Natural killer cell (primary cell): ENCODE data around the gene WDR45B. TPM values are rescaled to one million over a fixed set of nuclear protein-coding genes. Genes with fewer than 3 reads are reported as not detected.

Experiments
- ATAC-seq, 3 donors: fragments of 150-1000 bp in 2 of 3; fragments of 200-7000 bp in 1 of 3; cut with Tn5 transposase; 1 replicate in 1 of 3; 2 replicates in 2 of 3; pipeline ENCODE4 v1.10.0; 2021; ENCODE audit warnings: mild to moderate bottlenecking in 2 of 3, moderate library complexity in 2 of 3
- DNase-seq, 2 donors: peaks; one replicate each; pipeline versions ENCODE4 v3.0.0 to v3.0.0-alpha.2; 2013 to 2021; ENCODE audit warnings: mixed read lengths in 1 of 2
- H3K27ac ChIP-seq: one replicate; pipeline ENCODE4 v1.5.1; 2013; ENCODE audit warnings: mild to moderate bottlenecking, low read length
- H3K27me3 ChIP-seq: one replicate; pipeline ENCODE4 v1.6.1; 2013; ENCODE audit warnings: low read length; ENCODE audit not compliant: control insufficient read depth, insufficient read depth
- H3K36me3 ChIP-seq: one replicate; pipeline ENCODE4 v1.6.1; 2013; ENCODE audit warnings: low read length; ENCODE audit not compliant: control insufficient read depth, insufficient read depth
- H3K4me1 ChIP-seq: one replicate; pipeline ENCODE4 v1.6.1; 2013; ENCODE audit warnings: low read length; ENCODE audit not compliant: control insufficient read depth, insufficient read depth
- H3K4me3 ChIP-seq: one replicate; pipeline ENCODE4 v1.5.1; 2013; ENCODE audit warnings: low read length
- H3K9me3 ChIP-seq: one replicate; pipeline ENCODE4 v1.6.1; 2013; ENCODE audit warnings: low read length; ENCODE audit not compliant: control insufficient read depth, insufficient read depth
- H3K27ac Mint-ChIP-seq, 2 donors: one replicate each; pipeline ENCODE4 v1.8.0; 2022; ENCODE audit warnings: mild to moderate bottlenecking in 2 of 2, mixed read lengths in 2 of 2, moderate library complexity in 1 of 2
- H3K27me3 Mint-ChIP-seq, 2 donors: one replicate each; pipeline ENCODE4 v1.8.0; 2022; ENCODE audit warnings: low read depth in 2 of 2, mixed read lengths in 2 of 2
- H3K36me3 Mint-ChIP-seq: one replicate; pipeline ENCODE4 v1.8.0; 2022; ENCODE audit warnings: mixed read lengths
- H3K4me1 Mint-ChIP-seq, 2 donors: one replicate each; pipeline ENCODE4 v1.8.0; 2022; ENCODE audit warnings: mixed read lengths in 2 of 2
- H3K4me3 Mint-ChIP-seq: one replicate; pipeline ENCODE4 v1.8.0; 2022; ENCODE audit warnings: mild to moderate bottlenecking, moderate library complexity, mixed read lengths
- H3K9me3 Mint-ChIP-seq, 2 donors: one replicate each; pipeline ENCODE4 v1.8.0; 2022; ENCODE audit warnings: mixed read lengths in 2 of 2
- WGBS: methylation state at CpG from one replicate; pipeline ENCODE4 v1.1.7; 2013; ENCODE audit warnings: missing lambda C conversion rate; ENCODE audit not compliant: insufficient coverage; 5-methylcytosine and 5-hydroxymethylcytosine counted together
- intact Hi-C: fragments of 100-400 bp; cut with micrococcal nuclease; formaldehyde crosslinking; loops from one replicate; pipeline ENCODE4 v1.14.2; 2022
- total RNA-seq, 4 donors: library from RNA; stranded (reverse); fragments of 120-200 nt in 1 of 4; gene quantifications; one replicate each; pipeline versions ENCODE4 v1.2.3 to v1.2.4, GENCODE V29; 2013 to 2022
- TF ChIP-seq, protein P1 (sequence below): fragments of 200-600 bp; IDR thresholded peaks from one replicate; pipeline ENCODE4 v1.8.0; 2022; ENCODE audit warnings: antibody characterized with exemption

WDR45B gene
- total RNA-seq, 3 donors from 2014 or later (not counting 1 experiment from before 2014, with no cell fraction given) = 81.8 to 112 (median 94.6) TPM

DNA sequence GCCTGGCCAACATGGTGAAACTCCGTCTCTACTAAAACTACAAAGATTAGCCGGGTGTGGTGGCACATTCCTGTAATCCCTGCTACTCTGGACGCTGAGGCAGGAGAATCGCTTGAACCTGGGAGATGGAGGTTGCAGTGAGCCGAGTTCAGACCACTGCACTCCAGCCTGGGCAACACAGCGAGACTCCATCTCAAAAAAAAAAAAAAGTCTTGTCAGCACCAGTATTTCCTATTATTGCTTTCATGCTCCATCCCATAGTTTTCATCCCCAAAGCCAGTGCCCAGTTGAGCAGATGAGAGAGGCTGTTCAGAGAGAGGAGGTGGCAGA is 58.4 kb downstream of the WDR45B start:
- no peaks in the 10 kb centered on the region for H3K9me3 ChIP-seq
- H3K27ac ChIP-seq = no peak overlapping the region
- DNase-seq (no peak), ATAC-seq (no peak)
- peaks cover 7% of the 10 kb centered on the region for H3K36me3 Mint-ChIP-seq
- H3K4me3 Mint-ChIP-seq = no peak overlapping the region
- H3K4me1 ChIP-seq = peaks cover 36% of the 10 kb centered on the region
- no peaks in the 10 kb centered on the region for H3K27me3 ChIP-seq
- TF ChIP-seq, protein P1, sequence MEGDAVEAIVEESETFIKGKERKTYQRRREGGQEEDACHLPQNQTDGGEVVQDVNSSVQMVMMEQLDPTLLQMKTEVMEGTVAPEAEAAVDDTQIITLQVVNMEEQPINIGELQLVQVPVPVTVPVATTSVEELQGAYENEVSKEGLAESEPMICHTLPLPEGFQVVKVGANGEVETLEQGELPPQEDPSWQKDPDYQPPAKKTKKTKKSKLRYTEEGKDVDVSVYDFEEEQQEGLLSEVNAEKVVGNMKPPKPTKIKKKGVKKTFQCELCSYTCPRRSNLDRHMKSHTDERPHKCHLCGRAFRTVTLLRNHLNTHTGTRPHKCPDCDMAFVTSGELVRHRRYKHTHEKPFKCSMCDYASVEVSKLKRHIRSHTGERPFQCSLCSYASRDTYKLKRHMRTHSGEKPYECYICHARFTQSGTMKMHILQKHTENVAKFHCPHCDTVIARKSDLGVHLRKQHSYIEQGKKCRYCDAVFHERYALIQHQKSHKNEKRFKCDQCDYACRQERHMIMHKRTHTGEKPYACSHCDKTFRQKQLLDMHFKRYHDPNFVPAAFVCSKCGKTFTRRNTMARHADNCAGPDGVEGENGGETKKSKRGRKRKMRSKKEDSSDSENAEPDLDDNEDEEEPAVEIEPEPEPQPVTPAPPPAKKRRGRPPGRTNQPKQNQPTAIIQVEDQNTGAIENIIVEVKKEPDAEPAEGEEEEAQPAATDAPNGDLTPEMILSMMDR = no peak
- H3K27ac Mint-ChIP-seq = peak overlapping the region; percentile 97 to 98
- intact Hi-C loops = no loop called here
- no peak overlapping the region for H3K4me3 ChIP-seq
- H3K4me1 Mint-ChIP-seq = peaks cover 30 to 31% of the 10 kb centered on the region in 2 donors
- peaks cover 19% of the 10 kb centered on the region for H3K36me3 ChIP-seq
- WGBS = 100% methylated on average over 6 of the region's 6 CpGs
- H3K9me3 Mint-ChIP-seq = no peaks in the 10 kb centered on the region
- H3K27me3 Mint-ChIP-seq = no peaks in the 10 kb centered on the region

DNA sequence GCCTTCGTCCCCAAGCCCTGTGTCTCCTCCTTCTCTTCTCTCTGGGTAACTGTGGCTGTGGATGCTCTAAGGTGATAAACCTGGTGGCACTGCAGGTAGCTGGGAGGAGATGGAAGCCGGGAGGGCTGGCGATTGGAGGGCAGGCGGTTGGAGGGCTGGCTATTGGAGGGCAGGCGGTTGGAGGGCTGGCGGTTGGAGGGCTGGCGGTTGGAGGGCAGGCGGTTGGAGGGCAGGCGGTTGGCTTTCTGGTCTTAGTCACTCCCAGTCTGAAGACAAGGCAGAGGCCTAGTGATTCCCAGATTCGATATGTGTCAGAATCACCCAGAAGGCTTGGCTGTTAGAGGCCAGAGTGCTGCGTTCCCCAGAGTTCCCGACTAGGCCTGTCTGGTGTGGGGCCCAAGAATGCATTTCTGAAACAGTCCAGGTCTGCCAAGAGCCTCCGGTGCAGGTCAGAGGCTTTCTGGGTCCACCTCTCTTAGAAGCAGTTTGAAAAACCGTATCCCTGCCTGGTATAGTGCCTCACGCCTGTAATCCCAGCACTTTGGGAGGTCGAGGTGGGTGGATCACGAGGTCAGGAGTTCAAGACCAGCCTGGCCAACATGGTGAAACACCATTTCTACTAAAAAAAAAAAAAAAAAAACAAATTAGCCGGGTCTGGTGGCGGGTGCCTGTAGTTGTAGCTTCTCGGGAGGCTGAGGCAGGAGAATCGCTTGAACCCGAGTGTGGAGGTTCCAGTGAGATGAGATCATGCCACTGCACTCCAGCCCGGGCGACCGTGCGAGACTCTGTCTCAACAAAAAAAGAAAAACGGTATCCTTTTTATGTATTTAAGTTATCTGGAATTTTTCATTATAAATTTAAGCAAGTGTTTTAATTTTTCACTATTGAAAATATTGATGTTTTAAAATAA is 59.7 kb downstream of the WDR45B start:
- Mint-ChIP-seq H3K27ac (no peak overlapping the region), H3K9me3 (no peaks in the 10 kb centered on the region), H3K27me3 (no peaks in the 10 kb centered on the region), H3K4me1 (peaks cover 17 to 19% of the 10 kb centered on the region in 2 donors), H3K4me3 (no peak overlapping the region), H3K36me3 (peaks cover 7% of the 10 kb centered on the region)
- intact Hi-C loops = no loop called here
- no peaks in the 10 kb centered on the region for H3K9me3 ChIP-seq
- no peak overlapping the region for H3K4me3 ChIP-seq
- H3K36me3 ChIP-seq = peaks cover 27% of the 10 kb centered on the region
- ATAC-seq (no peak), DNase-seq (no peak)
- H3K4me1 ChIP-seq = peaks cover 23% of the 10 kb centered on the region
- TF ChIP-seq, protein P1 = no peak
- no peaks in the 10 kb centered on the region for H3K27me3 ChIP-seq
- 95% methylated on average over 23 of the region's 27 CpGs for WGBS
- H3K27ac ChIP-seq = no peak overlapping the region

DNA sequence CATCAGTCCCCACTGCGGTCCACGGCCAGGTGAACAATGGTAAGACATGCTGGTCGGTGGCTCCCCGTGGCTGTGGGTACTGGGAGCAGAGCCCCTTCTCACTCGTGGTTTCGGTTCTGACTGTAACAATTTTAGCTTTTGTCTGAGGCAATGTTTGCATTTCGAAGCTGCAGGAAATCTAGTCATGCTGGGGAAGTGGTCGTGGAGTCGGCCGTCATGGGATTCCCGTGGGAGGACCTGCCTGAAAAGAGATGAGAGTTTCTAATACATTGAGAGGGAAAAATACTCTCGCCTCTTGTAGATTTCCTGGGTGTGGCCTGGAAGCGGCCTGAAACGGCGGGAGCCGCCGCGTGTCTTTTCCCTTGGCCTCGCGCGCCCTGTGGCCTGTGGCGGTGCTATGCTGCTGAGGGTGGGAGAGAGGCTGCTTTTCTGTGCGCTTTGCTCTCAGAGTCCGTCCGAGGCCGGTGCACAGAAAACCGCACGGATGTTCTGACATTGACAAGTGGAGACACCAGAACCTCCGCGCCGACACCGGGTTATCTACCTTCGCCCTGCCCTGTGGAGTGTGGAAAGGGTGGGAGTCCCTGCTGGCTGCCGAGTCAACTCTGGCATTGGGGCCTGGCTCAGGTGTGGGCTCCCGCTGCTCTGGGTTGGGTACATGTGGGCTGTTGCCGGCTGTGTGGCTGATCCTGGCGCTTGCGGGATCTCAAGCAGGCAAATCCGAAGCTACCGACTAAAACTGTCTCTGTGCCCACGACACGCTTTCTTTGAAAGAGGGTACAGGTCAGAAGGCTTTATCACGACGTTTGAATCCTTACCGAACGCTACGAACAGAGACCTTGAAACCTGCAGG is 60.8 kb downstream of the WDR45B start:
- ATAC-seq (no peak), DNase-seq (no peak)
- no peak overlapping the region for H3K4me3 Mint-ChIP-seq
- peaks cover 9 to 10% of the 10 kb centered on the region in 2 donors for H3K4me1 Mint-ChIP-seq
- peaks cover 7% of the 10 kb centered on the region for H3K36me3 Mint-ChIP-seq
- H3K27ac Mint-ChIP-seq = peak overlapping the region; percentile 29 to 56
- Histone ChIP-seq H3K36me3 (peaks cover 31% of the 10 kb centered on the region), H3K27me3 (no peaks in the 10 kb centered on the region), H3K27ac (no peak overlapping the region), H3K4me1 (peaks cover 12% of the 10 kb centered on the region), H3K9me3 (no peaks in the 10 kb centered on the region), H3K4me3 (no peak overlapping the region)
- intact Hi-C loops = no loop called here
- 77% methylated on average over 45 of the region's 47 CpGs for WGBS
- TF ChIP-seq, protein P1 = no peak
- no peaks in the 10 kb centered on the region for H3K9me3 Mint-ChIP-seq
- no peaks in the 10 kb centered on the region for H3K27me3 Mint-ChIP-seq
